Renal cortical epithelial cell (primary cell): ENCODE measurements around the gene TM4SF20. TPM values are rescaled to one million over a fixed set of nuclear protein-coding genes. Genes with fewer than 3 reads are reported as not detected.

Experiments used
- DNase-seq: peaks from one replicate; pipeline ENCODE4 v3.0.0-alpha.2; 2011; ENCODE audit warnings: low read depth
- total RNA-seq: library from RNA; depleted of rRNA; stranded (reverse); fragments of >200 nt; gene quantifications from 2 replicates; pipeline ENCODE4 v1.2.3, GENCODE V29; 2014

The TM4SF20 gene
- total RNA-seq, 1 donor from 2014 or later, result not detected

- no peak for DNase-seq
Measured at GRCh38 chr2:227320305-227321094, 58.6 kb downstream of the TM4SF20 start.

DNA sequence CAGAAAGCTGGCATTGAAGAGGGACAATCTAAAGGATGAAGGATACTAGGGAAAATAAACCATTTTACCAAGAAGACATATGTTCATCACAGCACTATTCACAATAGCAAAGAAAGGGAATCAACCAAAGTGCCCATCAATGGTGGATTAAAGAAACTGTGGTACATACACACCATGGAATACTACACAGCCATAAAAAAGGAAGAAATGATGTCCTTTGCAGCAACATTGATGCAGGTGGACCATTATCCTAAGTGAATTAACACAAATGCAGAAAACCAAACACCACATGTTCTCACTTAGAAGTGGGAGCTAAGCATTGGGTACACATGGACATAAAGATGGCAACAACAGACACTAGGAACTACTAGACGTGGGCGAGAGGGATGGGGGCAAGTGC, 61.3 kb downstream of the TM4SF20 start:
- no peak for DNase-seq

DNA sequence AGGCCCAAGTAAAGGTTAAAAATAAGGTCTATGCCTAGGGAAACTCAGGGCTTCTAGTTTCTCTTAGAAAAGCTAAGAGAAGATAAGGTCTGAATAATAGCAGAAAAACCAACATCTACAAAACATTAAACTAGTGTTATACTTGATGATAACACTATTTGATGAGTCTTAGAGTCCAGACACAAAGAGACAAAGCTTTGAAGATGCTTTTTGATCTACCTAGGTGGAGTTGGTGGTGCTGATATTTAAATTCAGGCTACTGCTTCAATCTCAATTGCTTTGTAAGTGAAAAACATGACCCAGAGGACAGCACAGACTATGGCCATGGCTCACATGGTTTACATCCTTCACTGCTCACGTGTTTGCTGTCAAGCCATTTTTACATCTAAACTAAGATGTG, 65.8 kb downstream of the TM4SF20 start:
- no peak for DNase-seq

DNA sequence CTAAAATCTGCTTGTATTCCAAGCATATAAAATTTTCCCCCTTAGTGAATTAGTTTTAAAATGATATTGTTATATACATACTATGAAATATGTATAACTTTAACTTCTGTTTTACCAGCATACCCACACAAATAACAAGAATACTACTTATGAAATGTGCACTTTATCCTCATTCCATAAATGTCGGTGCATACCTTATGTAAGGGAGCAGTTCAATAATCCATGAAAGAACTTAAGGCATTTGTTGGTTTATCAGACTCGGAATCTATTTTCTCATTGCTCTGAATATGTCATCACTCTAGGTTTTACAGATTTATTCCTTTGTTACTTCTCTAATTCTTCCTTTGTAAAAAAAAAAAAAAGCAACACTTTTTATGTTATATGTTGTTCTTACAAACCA, 66.5 kb downstream of the TM4SF20 start:
- DNase-seq, result no peak

Other genes with a start within 250 kb of the TM4SF20 start
- gene COL4A4, start 215.1 kb downstream of the TM4SF20 start, total RNA-seq, result 9.9 and 41.9 TPM in 2 replicates
- gene COL4A3, start 214.7 kb downstream of the TM4SF20 start, total RNA-seq, result 1.7 and 30.8 TPM in 2 replicates
- gene MFF, start 54.1 kb downstream of the TM4SF20 start, total RNA-seq, result 61.3 and 110 TPM in 2 replicates
- not detected in 2 replicates for gene SCYGR1, start 8.6 kb upstream of the TM4SF20 start, total RNA-seq
- 81.1 and 126 TPM in 2 replicates for gene AGFG1, start 92.8 kb upstream of the TM4SF20 start, total RNA-seq
- not detected in 2 replicates for gene SCYGR2, start 219.6 kb upstream of the TM4SF20 start, total RNA-seq
- not detected in 2 replicates for gene SCYGR3, start 235.5 kb upstream of the TM4SF20 start, total RNA-seq
- gene SCYGR4, start 238.2 kb upstream of the TM4SF20 start, total RNA-seq, result not detected in 2 replicates